HG03066 (cell line): ENCODE measurements around the gene BNC2.
"Not testable (repeated sequence)": the region's sequence is repeated elsewhere in the genome, so short reads cannot be mapped to it uniquely, and the experiment has no call there.

ENCODE experiments used
- ATAC-seq: cut with Tn5 transposase; IDR thresholded peaks from one replicate; pipeline ENCODE4 v1.9.1; 2021; ENCODE audit warnings: low read depth; ENCODE audit not compliant: unreplicated experiment

Gene BNC2

GRCh38 chr9:16480584-16480983 is 389.9 kb downstream of the BNC2 start:
- ATAC-seq, result not testable (repeated sequence)

- no peak for ATAC-seq
Observed at GRCh38 chr9:16475996-16476395, 394.5 kb downstream of the BNC2 start.

GRCh38 chr9:16475257-16475656 is 395.2 kb downstream of the BNC2 start:
- no peak for ATAC-seq

GRCh38 chr9:16469184-16469583 is 401.3 kb downstream of the BNC2 start:
- no peak for ATAC-seq

- no peak for ATAC-seq
Observed at GRCh38 chr9:16461851-16462250, 408.6 kb downstream of the BNC2 start.

- no peak for ATAC-seq
Observed at GRCh38 chr9:16461137-16461840, 409.2 kb downstream of the BNC2 start.

- ATAC-seq, result no peak
Observed at GRCh38 chr9:16460696-16461095, 409.8 kb downstream of the BNC2 start.

- peak; percentile 45 for ATAC-seq
Observed at GRCh38 chr9:16459421-16460148, 410.9 kb downstream of the BNC2 start.

- peak; percentile 82 for ATAC-seq
Observed at GRCh38 chr9:16458696-16459420, 411.6 kb downstream of the BNC2 start.

GRCh38 chr9:16455842-16456241 is 414.6 kb downstream of the BNC2 start:
- no peak for ATAC-seq

- ATAC-seq, result no peak
Observed at GRCh38 chr9:16453390-16453789, 417.1 kb downstream of the BNC2 start.

GRCh38 chr9:16450578-16450977 is 419.9 kb downstream of the BNC2 start:
- no peak for ATAC-seq

GRCh38 chr9:16450043-16450442 is 420.4 kb downstream of the BNC2 start:
- ATAC-seq, result no peak

- no peak for ATAC-seq
Observed at GRCh38 chr9:16449076-16449730, 421.3 kb downstream of the BNC2 start.

- ATAC-seq, result no peak
Observed at GRCh38 chr9:16447946-16448345, 422.5 kb downstream of the BNC2 start.

- no peak for ATAC-seq
Observed at GRCh38 chr9:16446636-16447035, 423.8 kb downstream of the BNC2 start.

- ATAC-seq, result no peak
Observed at GRCh38 chr9:16445141-16445920, 425.1 kb downstream of the BNC2 start.

- ATAC-seq, result no peak
Observed at GRCh38 chr9:16442622-16443021, 427.8 kb downstream of the BNC2 start.

GRCh38 chr9:16441791-16442190 is 428.7 kb downstream of the BNC2 start:
- ATAC-seq, result no peak

GRCh38 chr9:16438831-16439230 is 431.6 kb downstream of the BNC2 start:
- ATAC-seq, result not testable (repeated sequence)
